HTERT RPE-1 (cell line): ENCODE results near the gene PIK3R6.

Experiments
- in situ Hi-C: fragments of 300-500 bp; cut with MboI; formaldehyde crosslinking; loops from 4 replicates; pipeline ENCODE4 v1.14.3; 2020; ENCODE audit warnings: low sequenced_read_pairs

Gene PIK3R6

DNA sequence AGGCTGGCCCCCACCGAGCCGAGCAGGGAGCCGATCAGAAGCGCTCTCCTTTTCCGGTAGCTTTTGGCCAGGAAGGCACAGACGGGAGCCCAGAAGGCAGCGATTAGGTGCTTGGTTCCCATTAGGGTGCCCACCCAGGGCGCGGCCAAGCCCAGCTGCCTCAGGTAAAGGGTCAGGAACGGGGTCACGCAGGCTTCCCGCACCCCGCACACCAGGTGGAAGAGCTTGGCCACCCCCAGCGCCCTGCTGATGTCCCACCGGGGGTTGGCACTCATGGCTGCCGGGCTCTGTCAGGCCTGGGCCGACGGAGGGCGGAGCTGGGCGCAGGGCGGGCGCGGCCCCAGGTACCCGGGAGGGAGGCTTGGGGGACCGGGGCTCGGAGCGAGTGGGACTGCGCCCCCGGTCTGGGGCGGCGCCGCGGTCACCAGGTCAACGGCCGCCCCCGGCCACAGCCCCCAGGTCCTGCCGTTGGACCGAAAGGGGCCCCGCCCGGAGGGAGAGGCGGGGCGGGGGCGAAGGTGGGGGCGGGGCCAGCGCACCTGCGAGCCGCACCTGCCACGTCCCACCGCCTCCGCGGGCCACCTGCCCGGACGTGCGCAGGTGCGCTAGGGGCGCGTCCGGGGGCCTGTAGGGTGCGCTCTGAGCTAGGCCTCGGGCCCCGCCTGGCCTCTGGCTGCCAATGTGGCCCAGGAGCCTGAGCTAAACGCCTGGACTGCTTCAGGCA is 68.5 kb downstream of the PIK3R6 start, which contains the start of gene MFSD6L:
Gene MFSD6L, minus strand, starts transcription at position 520 of the 724 bp plus-strand sequence. Its CDS starts 245 bp downstream, at position 275.
- in situ Hi-C loops = no loop called here

DNA sequence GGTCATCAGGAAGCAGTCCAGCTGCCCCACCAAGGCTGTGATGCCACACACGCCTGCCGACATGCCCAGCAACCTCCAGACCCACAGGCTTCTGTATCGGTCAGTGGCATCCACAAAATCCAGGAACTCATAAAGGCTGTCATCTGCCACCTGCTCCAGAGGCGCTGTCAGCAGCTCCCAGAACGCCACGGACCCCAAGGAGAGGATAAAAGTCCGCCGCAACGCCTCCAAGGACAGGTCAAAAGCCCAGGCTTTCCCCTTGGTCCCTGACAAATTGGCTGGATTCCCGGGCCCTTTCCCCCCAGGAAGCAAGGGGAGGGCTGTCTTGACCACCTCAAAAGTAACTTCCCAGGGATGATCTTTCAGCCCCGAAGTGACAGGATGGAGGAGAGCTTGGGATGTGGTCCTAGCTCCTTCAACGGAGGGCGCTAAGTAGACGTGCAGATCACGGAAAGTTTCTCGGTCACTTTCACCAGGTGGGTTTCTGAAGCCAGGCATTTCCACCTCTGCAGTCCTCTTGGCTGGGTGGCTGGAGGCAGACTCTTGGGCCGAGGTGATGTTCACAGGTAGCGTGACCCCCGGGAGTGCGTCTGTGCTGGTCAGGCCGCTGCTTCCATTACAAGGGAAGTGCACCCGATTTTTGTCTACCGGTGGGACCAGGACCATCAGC is 69.2 kb downstream of the PIK3R6 start:
- in situ Hi-C loops = no loop called here

DNA sequence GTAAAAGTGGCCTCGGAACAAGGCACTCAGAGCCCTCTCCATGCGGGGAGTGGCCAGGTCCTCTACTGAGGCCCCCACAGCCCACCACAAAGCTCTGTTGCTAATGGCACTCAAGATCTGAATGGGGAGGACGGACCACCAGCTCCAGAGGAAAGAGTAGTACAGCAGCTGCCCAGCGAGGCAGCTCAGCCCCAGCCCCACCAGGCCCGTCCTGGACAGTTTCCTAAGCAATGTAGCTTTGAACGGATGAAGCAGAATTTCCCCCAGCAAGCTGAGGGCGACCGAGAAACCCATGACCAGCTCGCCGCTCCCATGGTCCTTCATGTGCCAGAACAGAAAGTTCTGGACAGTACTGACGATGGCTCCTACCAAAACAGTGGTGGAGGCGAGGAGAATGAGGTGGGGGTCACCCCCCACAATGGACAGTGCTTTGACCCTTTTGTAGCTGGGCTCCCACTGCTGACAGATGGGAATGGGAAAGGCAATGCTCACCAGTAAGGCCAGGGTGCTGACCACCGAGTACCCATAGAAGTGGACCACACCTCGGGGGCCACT is 69.8 kb downstream of the PIK3R6 start:
- in situ Hi-C loops = no loop called here

GRCh38 chr17:8794636-8795035 is 72.8 kb downstream of the PIK3R6 start:
- in situ Hi-C loops = no loop called here

DNA sequence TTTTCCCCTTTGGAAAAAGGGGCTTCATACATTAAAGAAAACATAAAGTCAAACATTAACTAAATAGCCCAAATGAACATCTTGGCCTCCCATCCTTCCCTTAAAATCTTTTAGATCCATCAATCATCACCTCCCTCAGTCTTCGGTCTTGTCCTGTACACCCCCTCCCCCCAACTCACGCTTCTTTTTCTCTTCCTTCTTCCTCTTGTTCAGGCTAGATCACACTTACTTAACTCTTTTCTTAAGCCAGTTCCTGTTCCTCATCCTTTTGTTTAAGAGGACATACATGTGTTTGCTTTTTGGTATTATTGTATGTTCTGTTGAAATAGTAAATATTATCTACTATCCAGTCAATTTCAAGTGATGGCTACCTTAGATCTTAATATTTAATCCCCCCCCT is 73.8 kb downstream of the PIK3R6 start:
- in situ Hi-C loops = no loop called here

GRCh38 chr17:8792646-8793045 is 74.8 kb downstream of the PIK3R6 start:
- in situ Hi-C loops = no loop called here

- in situ Hi-C loops = no loop called here
These were observed 75.6 kb downstream of the PIK3R6 start for GRCh38 chr17:8791910-8792270.

- in situ Hi-C loops = no loop called here
These were observed 76.1 kb downstream of the PIK3R6 start for GRCh38 chr17:8791248-8791909.

DNA sequence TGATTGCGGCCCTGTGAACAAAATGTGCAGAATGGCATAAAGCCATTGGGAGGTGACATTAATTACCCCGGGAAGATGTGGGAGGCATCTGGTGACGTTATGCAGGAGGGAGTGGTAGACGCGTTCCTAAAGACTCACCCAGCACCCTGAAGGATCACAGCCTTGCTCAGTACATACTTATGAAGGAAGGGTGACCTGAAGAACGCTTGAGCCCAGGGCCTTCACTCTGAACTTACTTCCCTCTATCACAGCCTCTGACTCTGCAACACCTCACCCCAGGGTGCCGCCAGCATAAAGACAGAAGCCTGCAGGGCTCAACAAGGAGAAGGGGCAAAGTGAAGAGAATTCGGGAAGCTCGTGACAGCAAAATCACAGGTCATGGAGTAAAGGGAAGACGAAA is 77.7 kb downstream of the PIK3R6 start:
- in situ Hi-C loops = no loop called here

DNA sequence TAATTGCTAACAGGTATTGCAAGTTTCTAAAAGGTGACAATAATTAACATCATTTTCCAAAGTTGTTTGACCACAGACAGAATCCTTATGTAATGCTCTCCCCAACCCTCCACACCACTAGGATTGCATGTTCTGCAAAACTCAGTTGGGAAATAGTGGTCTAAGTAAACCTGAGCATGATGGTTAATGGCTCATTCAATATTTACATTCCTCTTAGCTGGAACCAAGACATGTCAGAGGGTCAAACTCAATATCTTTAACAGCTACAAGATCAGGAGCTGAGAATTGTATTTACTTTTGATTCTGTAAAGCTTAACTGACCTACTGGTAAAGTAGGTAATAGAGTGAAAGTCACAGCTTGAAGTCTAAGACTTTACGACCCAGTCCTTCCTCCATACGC is 78.5 kb downstream of the PIK3R6 start:
- in situ Hi-C loops = no loop called here

DNA sequence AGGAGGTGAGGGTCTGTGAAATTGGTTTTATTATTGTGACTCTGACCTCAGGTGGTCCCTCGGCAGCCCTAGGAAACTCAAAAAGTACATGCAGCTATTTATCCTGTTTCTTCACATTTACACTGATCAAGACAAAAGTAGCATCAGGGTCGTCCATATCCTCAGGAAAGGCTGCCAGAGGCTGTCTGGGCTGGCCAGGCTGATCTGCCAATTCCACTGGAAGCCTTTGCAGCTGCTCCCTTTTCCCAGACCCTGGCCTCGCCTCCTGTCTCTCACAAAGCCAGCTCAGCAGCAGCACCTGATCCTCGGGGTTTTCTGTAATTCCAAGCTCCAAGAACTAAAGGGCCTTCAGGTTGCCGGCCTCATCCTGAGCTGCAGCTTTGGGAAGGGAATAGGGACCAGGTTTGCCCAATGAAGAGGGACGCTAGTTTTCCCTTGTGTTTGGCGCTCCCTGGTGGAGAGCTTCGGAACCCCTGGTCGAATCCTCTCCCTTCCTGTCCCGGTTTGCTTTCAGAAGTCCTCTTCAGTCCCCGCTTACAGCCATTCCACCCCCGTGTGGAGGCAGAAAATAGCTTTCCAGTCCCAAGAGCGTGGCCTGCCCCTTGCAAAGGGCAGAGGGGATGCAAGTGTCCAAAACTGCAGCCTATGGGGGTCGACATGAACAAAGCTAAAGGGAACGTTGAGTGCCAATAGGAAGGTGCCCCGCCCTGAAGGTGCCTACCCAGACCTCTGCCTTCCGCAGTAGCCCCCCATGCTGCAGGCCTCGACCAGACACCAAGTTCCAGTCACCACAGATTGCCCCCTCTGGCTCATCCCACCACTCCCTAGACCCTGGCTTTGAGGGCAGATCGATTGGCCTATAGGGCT is 81.7 kb downstream of the PIK3R6 start:
- in situ Hi-C loops = no loop called here

- in situ Hi-C loops = no loop called here
These were observed 85.3 kb downstream of the PIK3R6 start for GRCh38 chr17:8782176-8782575.

GRCh38 chr17:8781776-8782175 is 85.7 kb downstream of the PIK3R6 start:
- in situ Hi-C loops = no loop called here

GRCh38 chr17:8776881-8777280 is 90.6 kb downstream of the PIK3R6 start:
- in situ Hi-C loops = no loop called here

DNA sequence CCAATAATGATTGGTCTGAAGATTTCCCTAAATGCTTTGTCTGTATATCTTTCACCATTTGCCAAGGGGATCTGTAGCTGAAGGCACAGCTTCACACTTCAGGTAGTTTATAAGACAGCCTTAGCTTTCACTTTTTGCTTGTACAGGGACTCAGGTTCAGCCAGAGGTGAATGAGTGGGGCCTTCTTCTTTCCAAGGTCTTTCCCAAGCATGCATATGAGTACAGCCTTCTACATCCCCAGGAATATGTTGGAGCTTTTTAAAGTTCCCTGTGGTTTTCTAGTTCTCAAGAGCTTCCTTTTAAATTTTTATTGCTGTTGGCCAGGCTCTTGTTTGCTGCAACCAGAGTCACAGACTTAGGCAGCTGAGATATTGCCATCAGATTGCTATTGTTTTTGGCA is 91.2 kb downstream of the PIK3R6 start:
- in situ Hi-C loops = no loop called here

GRCh38 chr17:8766731-8767130 is 100.7 kb downstream of the PIK3R6 start:
- in situ Hi-C loops = no loop called here

DNA sequence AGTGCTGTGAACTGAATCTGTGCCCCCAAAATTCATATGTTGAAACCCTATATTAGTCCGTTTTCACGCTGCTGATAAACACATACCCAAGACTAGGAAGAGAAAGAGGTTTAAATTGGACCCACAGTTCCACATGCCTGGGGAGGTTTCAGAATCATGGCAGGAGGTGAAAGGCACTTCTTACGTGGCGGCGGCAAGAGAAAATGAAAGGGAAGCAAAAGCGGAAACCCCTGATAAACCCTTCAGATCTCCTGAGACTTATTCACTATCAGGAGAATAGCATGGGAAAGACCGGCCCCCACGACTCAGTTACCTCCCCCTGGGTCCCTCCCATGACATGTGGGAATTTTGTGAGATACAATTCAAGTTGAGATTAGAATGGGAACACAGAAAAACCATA is 105.5 kb downstream of the PIK3R6 start:
- in situ Hi-C loops = no loop called here

DNA sequence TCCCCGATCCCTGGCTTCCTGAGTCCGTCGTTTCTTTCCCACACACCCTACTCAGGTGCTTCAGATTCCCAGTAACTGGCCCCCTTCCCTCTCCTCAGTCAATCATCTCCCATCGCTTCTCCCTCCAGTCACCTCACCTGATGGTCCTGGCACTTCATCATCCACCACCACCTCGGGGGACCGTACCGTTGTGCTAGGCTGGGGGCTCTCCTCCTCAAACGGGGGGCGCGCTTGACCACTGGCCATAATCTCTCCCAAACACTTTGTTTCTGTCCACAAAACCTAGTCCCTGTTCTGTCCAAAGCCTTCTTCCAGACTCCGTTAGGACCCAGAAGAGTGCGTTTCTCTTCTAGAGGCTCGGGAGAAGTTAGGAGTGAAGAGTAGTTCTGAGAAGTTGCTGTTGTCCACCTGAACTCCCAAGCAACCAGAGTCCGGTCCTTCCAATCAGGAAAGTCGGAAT is 109.3 kb downstream of the PIK3R6 start, which contains the start of gene SPDYE4:
Gene SPDYE4, minus strand, starts transcription at position 410 of the 460 bp plus-strand sequence. Its CDS starts 164 bp downstream, at position 246.
- in situ Hi-C loops = no loop called here

DNA sequence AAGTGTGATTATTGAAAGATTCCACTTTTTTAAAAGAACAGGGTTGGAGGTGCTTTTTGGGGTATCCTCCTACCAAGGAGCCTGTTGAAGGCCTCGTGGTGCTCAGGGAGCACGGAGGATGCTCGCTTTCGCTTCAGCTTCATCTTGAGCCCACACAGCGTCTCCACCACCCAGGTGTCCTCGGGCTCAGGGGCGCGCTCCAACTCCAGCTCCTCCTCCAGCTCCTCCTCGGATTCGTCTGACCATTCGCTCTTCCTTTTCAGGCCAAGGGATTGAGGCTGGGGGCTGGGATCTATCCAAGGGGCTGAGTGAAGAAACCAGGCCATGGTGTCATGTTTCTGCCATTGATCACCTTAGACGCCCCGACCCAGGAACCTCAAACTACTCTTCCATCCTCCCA is 110.3 kb downstream of the PIK3R6 start:
- in situ Hi-C loops = no loop called here

GRCh38 chr17:8755590-8756255 is 111.8 kb downstream of the PIK3R6 start:
- in situ Hi-C loops = no loop called here
